SK-N-SH (cell line): Measurements from ENCODE around the gene EXOC4. TPM values are rescaled to one million over a fixed set of nuclear protein-coding genes. Genes with fewer than 3 reads are reported as not detected.

Experiments
- CTCF ChIA-PET: fragments of 300-600, 350-600 bp; formaldehyde crosslinking; extraction: SDS; loops from one replicate; lab custom pipeline; 2021; lab: Yijun Ruan, JAX
- POLR2A ChIA-PET: fragments of 350-600 bp; sonication (Branson Sonifier 250); formaldehyde crosslinking; extraction: SDS; loops from one replicate; lab custom pipeline; 2020; ENCODE audit warnings: antibody characterized with exemption, inconsistent platforms; lab: Yijun Ruan, JAX
- DNase-seq: peaks from one replicate; pipeline ENCODE4 v3.0.0; 2012
- H2AFZ ChIP-seq: fragments of 200-600 bp; sonication (generic); 2 replicates; pipeline ENCODE4 v1.8.1; 2016; ENCODE audit warnings: antibody characterized with exemption, mild to moderate bottlenecking, low read depth
- H3F3A ChIP-seq: fragments of 200-600 bp; sonication (generic); replicated peaks from 2 replicates; pipeline ENCODE3; 2016; ENCODE audit warnings: antibody characterized with exemption, mild to moderate bottlenecking; ENCODE audit not compliant: insufficient read depth
- H3K27ac ChIP-seq, 2 experiments: fragments of 200-500 bp in 1 of 2; fragments of 200-600 bp in 1 of 2; sonication (Bioruptor generic) in 1 of 2; sonication (generic), shearing (Covaris generic) in 1 of 2; 2 replicates each; pipeline versions ENCODE4 v1.5.1 to v1.6.1; 2014 to 2016; ENCODE audit warnings: low read depth in 2 of 2, inconsistent platforms in 1 of 2, low read length in 1 of 2, mild to moderate bottlenecking in 1 of 2, mixed read lengths in 1 of 2
- H3K27me3 ChIP-seq: fragments of 200-600 bp; sonication (generic), shearing (Covaris generic); 2 replicates; pipeline ENCODE4 v1.6.1; 2016; ENCODE audit warnings: mixed run types; ENCODE audit not compliant: insufficient read depth
- H3K36me3 ChIP-seq, 2 experiments: fragments of 200-500 bp in 1 of 2; fragments of 200-600 bp in 1 of 2; sonication (Bioruptor generic) in 1 of 2; sonication (generic) in 1 of 2; replicated peaks in 1 of 2; 2 replicates each; pipeline versions ENCODE3 to v1.5.1; 2014 to 2016; ENCODE audit warnings: low read length in 1 of 2, mild to moderate bottlenecking in 1 of 2; ENCODE audit not compliant: insufficient read depth in 2 of 2, control insufficient read depth in 1 of 2
- H3K4me1 ChIP-seq, 2 experiments: fragments of 200-500 bp in 1 of 2; fragments of 200-600 bp in 1 of 2; sonication (Bioruptor generic) in 1 of 2; sonication (generic), shearing (Covaris generic) in 1 of 2; 2 replicates each; pipeline versions ENCODE4 v1.5.1 to v1.6.1; 2014 to 2016; ENCODE audit warnings: low read depth in 1 of 2, low read length in 1 of 2, mixed run types in 1 of 2; ENCODE audit not compliant: insufficient read depth in 2 of 2, control insufficient read depth in 1 of 2
- H3K4me2 ChIP-seq: fragments of 200-600 bp; sonication (generic), shearing (Covaris generic); 2 replicates; pipeline ENCODE4 v1.6.1; 2017; ENCODE audit warnings: mixed run types
- H3K4me3 ChIP-seq, 2 experiments: fragments of 200-500 bp in 1 of 2; fragments of 200-600 bp in 1 of 2; sonication (Bioruptor generic) in 1 of 2; sonication (generic), shearing (Covaris generic) in 1 of 2; 2 replicates each; pipeline versions ENCODE4 v1.5.1 to v1.8.1; 2014 to 2016; ENCODE audit warnings: low read depth in 2 of 2, inconsistent platforms in 1 of 2, low read length in 1 of 2, mild to moderate bottlenecking in 1 of 2, mixed read lengths in 1 of 2, moderate library complexity in 1 of 2
- H3K79me2 ChIP-seq: fragments of 200-600 bp; sonication (generic); 2 replicates; pipeline ENCODE4 v1.8.1; 2017; ENCODE audit warnings: mild to moderate bottlenecking; ENCODE audit not compliant: insufficient read depth
- H3K9ac ChIP-seq: fragments of 200-600 bp; sonication (generic); 2 replicates; pipeline ENCODE4 v1.6.1; 2017; ENCODE audit warnings: mixed run types
- H3K9me2 ChIP-seq: fragments of 200-600 bp; sonication (generic); 2 replicates; pipeline ENCODE4 v1.6.1; 2017; ENCODE audit warnings: mixed run types
- H3K9me3 ChIP-seq: fragments of 200-600 bp; sonication (generic); 2 replicates; pipeline ENCODE4 v1.6.1; 2017; ENCODE audit warnings: mixed run types, mild to moderate bottlenecking, moderate library complexity
- H4K20me1 ChIP-seq: fragments of 200-600 bp; sonication (generic); 2 replicates; pipeline ENCODE4 v1.6.1; 2017; ENCODE audit warnings: mild to moderate bottlenecking, mixed run types; ENCODE audit not compliant: insufficient read depth
- CHD2 ChIP-seq: fragments of 150-350 bp; IDR thresholded peaks from 2 replicates; pipeline ENCODE4 v1.6.1; 2018; ENCODE audit warnings: low read length; ENCODE audit not compliant: partially characterized antibody
- CTCF ChIP-seq: fragments of 200-600 bp; sonication (generic); IDR thresholded peaks from 2 replicates; pipeline ENCODE4 v1.6.1; 2017; ENCODE audit warnings: antibody characterized with exemption, mild to moderate bottlenecking, moderate library complexity
- EP300 ChIP-seq, 2 experiments: IDR thresholded peaks; 2 replicates each; pipeline versions ENCODE4 v1.4.0 to v1.6.1; 2012; ENCODE audit warnings: borderline replicate concordance in 1 of 2, low read depth in 1 of 2, low read length in 1 of 2
- EZH2phosphoT487 ChIP-seq: fragments of 200-600 bp; sonication (generic); IDR thresholded peaks from 2 replicates; pipeline ENCODE4 v1.6.1; 2017; ENCODE audit warnings: low read depth, mixed run types, mild to moderate bottlenecking, antibody characterized with exemption, moderate library complexity, borderline replicate concordance
- FOSL2 ChIP-seq: IDR thresholded peaks from 2 replicates; pipeline ENCODE4 v1.4.0; 2012; ENCODE audit warnings: low read depth, mild to moderate bottlenecking, moderate library complexity, borderline replicate concordance
- FOXM1 ChIP-seq: IDR thresholded peaks from 2 replicates; pipeline ENCODE4 v1.4.0; 2012; ENCODE audit warnings: low read depth, mild to moderate bottlenecking
- IRF3 ChIP-seq: fragments of 150-350 bp; IDR thresholded peaks from 2 replicates; pipeline ENCODE4 v1.6.1; 2016; ENCODE audit warnings: mild to moderate bottlenecking, low read depth, low read length
- MXI1 ChIP-seq: IDR thresholded peaks from 2 replicates; pipeline ENCODE4 v1.6.1; 2012; ENCODE audit warnings: mild to moderate bottlenecking, low read depth, low read length, improper control_type of control experiment
- NFIC ChIP-seq: IDR thresholded peaks from 2 replicates; pipeline ENCODE4 v1.4.0; 2012; ENCODE audit warnings: borderline replicate concordance
- NRF1 ChIP-seq: IDR thresholded peaks from 2 replicates; pipeline ENCODE4 v1.6.1; 2012; ENCODE audit warnings: low read depth, mild to moderate bottlenecking, low read length
- PBX3 ChIP-seq: IDR thresholded peaks from 2 replicates; pipeline ENCODE4; 2012
- RAD21 ChIP-seq: IDR thresholded peaks from 2 replicates; pipeline ENCODE4 v1.6.1; 2012; ENCODE audit warnings: mild to moderate bottlenecking, low read length
- RCOR1 ChIP-seq: fragments of 150-350 bp; IDR thresholded peaks from 2 replicates; pipeline ENCODE4 v1.6.1; 2017; ENCODE audit warnings: antibody characterized with exemption, low read length
- RFX5 ChIP-seq: IDR thresholded peaks from 2 replicates; pipeline ENCODE4 v1.6.1; 2012; ENCODE audit warnings: mild to moderate bottlenecking, improper control_type of control experiment, low read length
- SIN3A ChIP-seq: IDR thresholded peaks from 2 replicates; pipeline ENCODE4 v1.6.1; 2012; ENCODE audit warnings: low read depth, mild to moderate bottlenecking, low read length, moderate library complexity, borderline replicate concordance
- SMC3 ChIP-seq: IDR thresholded peaks from 2 replicates; pipeline ENCODE4 v1.6.1; 2012; ENCODE audit warnings: low read depth, low read length, improper control_type of control experiment
- TCF12 ChIP-seq: IDR thresholded peaks from 2 replicates; pipeline ENCODE4 v1.4.0; 2012
- USF2 ChIP-seq: fragments of 150-350 bp; IDR thresholded peaks from 2 replicates; pipeline ENCODE4 v1.6.1; 2017; ENCODE audit warnings: antibody characterized with exemption, low read length, low read depth, borderline replicate concordance
- YY1 ChIP-seq: IDR thresholded peaks from 2 replicates; pipeline ENCODE4 v1.4.0; 2012; ENCODE audit warnings: low read depth, mild to moderate bottlenecking
- polyA plus RNA-seq, 3 experiments: library from polyadenylated mRNA; depleted of rRNA; stranded (reverse); fragments of >200 nt; gene quantifications; 2 replicates each; pipeline ENCODE4 v1.2.3, GENCODE V29; 2012

EXOC4 gene
- polyA plus RNA-seq, 1 of the 3 experiments (the other 2 are of a cell fraction), result 37.3 TPM

DNA sequence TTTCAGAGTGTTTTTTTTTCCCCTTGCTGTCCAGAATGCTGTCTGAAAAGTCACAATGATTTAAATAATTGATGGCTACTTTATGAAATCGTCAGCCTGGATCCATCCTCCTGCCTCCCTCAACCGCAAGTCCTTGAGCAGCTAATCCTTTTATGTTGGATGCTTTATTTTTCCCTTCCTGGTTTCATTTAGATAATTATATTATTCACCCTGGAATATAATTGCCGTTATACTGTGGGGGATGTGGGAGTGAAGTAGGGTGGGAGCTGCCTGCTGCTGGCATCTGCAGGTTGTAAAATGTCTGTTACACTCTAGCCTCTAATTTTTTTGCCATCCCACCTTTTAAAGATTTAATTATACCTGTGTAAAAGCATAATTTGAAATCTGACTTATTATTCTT lies 583.8 kb downstream of the EXOC4 start (continued):
- TF ChIP-seq PBX3 (no peak), NFIC (no peak), FOXM1 (no peak), YY1 (no peak), RCOR1 (peak; percentile 65; the same call in 1 of the 2 replicates), USF2 (no peak), SMC3 (peak; percentile 37; the same call in 1 of the 2 replicates), RFX5 (peak; percentile 70), EP300 (IDR thresholded peaks at IDR 0.05; ENCODE audit: borderline replicate concordance in 1 of 2, low read depth in 1 of 2, low read length in 1 of 2) (peak in 1 of 2 experiments; percentile 98; a peak in 2 of 4 replicates), TCF12 (peak; percentile 31; the same call in 1 of the 2 replicates), NRF1 (no peak), EZH2phosphoT487 (no peak), IRF3 (no peak)

DNA sequence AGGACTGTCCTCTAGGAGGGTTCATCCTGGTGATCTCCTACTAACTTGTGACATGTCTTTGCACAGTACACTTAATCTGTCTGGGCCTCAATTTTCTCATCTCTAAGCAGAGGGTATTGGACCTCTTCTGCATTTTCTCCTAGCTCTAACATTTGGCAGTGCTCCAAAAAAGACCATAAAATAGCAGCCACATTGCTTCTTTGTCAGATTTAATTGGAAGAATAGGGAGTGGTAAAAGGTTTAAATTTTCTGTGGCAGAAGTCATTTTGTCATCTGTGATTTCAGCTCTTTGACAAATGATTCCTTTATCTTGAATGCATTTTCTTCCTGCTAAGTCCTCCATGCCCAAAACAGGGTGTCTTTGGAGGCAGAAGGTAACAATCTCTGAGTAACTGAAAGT lies 584.3 kb downstream of the EXOC4 start:
- peaks cover 0 to 50% of the 10 kb centered on the region in 2 experiments; a peak in 2 of 4 replicates for H3K4me1 ChIP-seq
- no peaks in the 10 kb centered on the region; the same call in 1 of the 2 replicates for H3K79me2 ChIP-seq
- POLR2A ChIA-PET, result interaction anchor here (0.8 to 3.3 kb wide), 11 partner anchors 9 to 147 kb away, joined by 3 to 26 read pairs (median 7); no protein-coding TSS in a partner anchor

More for the DNA sequence above, 584.3 kb downstream of the EXOC4 start:
- no peak overlapping the region for H2AFZ ChIP-seq
- no peak overlapping the region for H3K4me2 ChIP-seq
- H3K4me3 ChIP-seq, result no peak overlapping the region
- H3K27ac ChIP-seq, result peak overlapping the region; percentile 12 to 100; a peak in 3 of 4 replicates
- peak in 1 of 2 experiments; percentile 94; a peak in 2 of 4 replicates for TF ChIP-seq EP300 (IDR thresholded peaks at IDR 0.05; ENCODE audit: borderline replicate concordance in 1 of 2, low read depth in 1 of 2, low read length in 1 of 2)
- 0 out of 2 replicates have a peak, but pooled peaks have one; percentile 56 for TF ChIP-seq MXI1
- TF ChIP-seq FOSL2, result no peak
- peak; percentile 21; the same call in 1 of the 2 replicates for TF ChIP-seq TCF12
- peak; percentile 50; the same call in 1 of the 2 replicates for TF ChIP-seq PBX3
- peak; percentile 8; the same call in 1 of the 2 replicates for TF ChIP-seq RFX5
- peak; percentile 33; the same call in 1 of the 2 replicates for TF ChIP-seq RAD21
- TF ChIP-seq CHD2, result peak; percentile 61
- peak; percentile 14; the same call in 1 of the 2 replicates for TF ChIP-seq SMC3
- TF ChIP-seq CTCF, result no peak
- TF ChIP-seq SIN3A, result no peak
- peak; percentile 65 for TF ChIP-seq NFIC
- no peak for TF ChIP-seq FOXM1
- no peaks in the 10 kb centered on the region for H3F3A ChIP-seq
- no peak overlapping the region for H3K9ac ChIP-seq
- H3K9me2 ChIP-seq, result no peaks in the 10 kb centered on the region
- no peaks in the 10 kb centered on the region for H3K27me3 ChIP-seq
- peak; percentile 57 for DNase-seq
- no peaks in the 10 kb centered on the region for H4K20me1 ChIP-seq
- H3K9me3 ChIP-seq, result 0 out of 2 replicates have a peak, but pooled peaks cover 4% of the 10 kb centered on the region
- CTCF ChIA-PET, result interaction anchor here (0.6 to 6.0 kb wide), 21 partner anchors 10 to 583 kb away, joined by 3 to 47 read pairs (median 4); no protein-coding TSS in a partner anchor
- peaks cover 2 to 4% of the 10 kb centered on the region in 2 experiments for H3K36me3 ChIP-seq
